CD14-positive monocyte (primary cell): ENCODE data around the gene ZCRB1. TPM values are rescaled to one million over a fixed set of nuclear protein-coding genes. Genes with fewer than 3 reads are reported as not detected.
A peak's percentile ranks its signal among the peaks of the same experiment; 100 is the strongest.

Source experiments
- DNase-seq, 3 donors: peaks; one replicate each; pipeline ENCODE4 v3.0.0-alpha.2; 2011 to 2022
- H2AFZ ChIP-seq: 2 replicates; pipeline ENCODE4 v1.6.0; 2012; ENCODE audit warnings: mild to moderate bottlenecking, low read depth, low read length, inconsistent platforms; ENCODE audit not compliant: insufficient read depth, poor library complexity, severe bottlenecking
- H3K27ac ChIP-seq, 2 donors: 1 replicate in 1 of 2; 2 replicates in 1 of 2; pipeline ENCODE4 v1.5.1; 2012 to 2013; ENCODE audit warnings: low read length in 2 of 2, control low read depth in 1 of 2, inconsistent platforms in 1 of 2, low read depth in 1 of 2, mild to moderate bottlenecking in 1 of 2
- H3K27me3 ChIP-seq, 2 donors: one replicate each; pipeline versions ENCODE4 v1.6.0 to v1.6.1; 2011 to 2013; ENCODE audit warnings: low read length in 2 of 2; ENCODE audit not compliant: control insufficient read depth in 2 of 2, insufficient read depth in 2 of 2
- H3K36me3 ChIP-seq, 2 donors: replicated peaks in 1 of 2; 1 replicate in 1 of 2; 2 replicates in 1 of 2; pipeline versions ENCODE4 v1.5.1 to v1.6.1; 2012 to 2013; ENCODE audit warnings: low read length in 2 of 2, control low read depth in 1 of 2, inconsistent platforms in 1 of 2, mild to moderate bottlenecking in 1 of 2; ENCODE audit not compliant: insufficient read depth in 2 of 2, control insufficient read depth in 1 of 2
- H3K4me1 ChIP-seq, 2 donors: 1 replicate in 1 of 2; 2 replicates in 1 of 2; pipeline versions ENCODE4 v1.5.1 to v1.6.1; 2012 to 2013; ENCODE audit warnings: low read length in 2 of 2, control low read depth in 1 of 2, inconsistent platforms in 1 of 2, mild to moderate bottlenecking in 1 of 2, moderate library complexity in 1 of 2; ENCODE audit not compliant: insufficient read depth in 2 of 2, control insufficient read depth in 1 of 2
- H3K4me2 ChIP-seq: replicated peaks from 2 replicates; pipeline ENCODE3; 2012; ENCODE audit warnings: low read length, moderate library complexity, mild to moderate bottlenecking; ENCODE audit not compliant: poor library complexity, severe bottlenecking; ENCODE audit errors: extremely low read depth
- H3K4me3 ChIP-seq, 3 experiments: fragments of 200-600 bp in 1 of 3; sonication (generic) in 1 of 3; replicated peaks in 1 of 3; 1 replicate in 2 of 3; 2 replicates in 1 of 3; pipeline ENCODE4 v1.5.1; 2011 to 2013; ENCODE audit warnings: low read length in 3 of 3, mild to moderate bottlenecking in 3 of 3, control low read depth in 2 of 3, low read depth in 2 of 3, inconsistent platforms in 1 of 3, moderate library complexity in 1 of 3
- H3K79me2 ChIP-seq: 2 replicates; pipeline ENCODE4 v1.6.0; 2012; ENCODE audit warnings: mild to moderate bottlenecking, control low read depth, inconsistent platforms, low read length, moderate library complexity; ENCODE audit not compliant: insufficient read depth
- H3K9ac ChIP-seq: 2 replicates; pipeline ENCODE4 v1.6.0; 2017; ENCODE audit warnings: low read length, mild to moderate bottlenecking; ENCODE audit not compliant: insufficient read depth, poor library complexity, severe bottlenecking
- H3K9me3 ChIP-seq, 2 donors: replicated peaks in 1 of 2; 1 replicate in 1 of 2; 2 replicates in 1 of 2; pipeline versions ENCODE4 v1.5.1 to v1.6.1; 2012 to 2013; ENCODE audit warnings: low read length in 2 of 2, control low read depth in 1 of 2; ENCODE audit not compliant: control insufficient read depth in 1 of 2, insufficient read depth in 1 of 2
- H4K20me1 ChIP-seq: 2 replicates; pipeline ENCODE4 v1.6.0; 2012; ENCODE audit warnings: mild to moderate bottlenecking, low read length, control low read depth, moderate library complexity; ENCODE audit not compliant: insufficient read depth
- H3K27ac Mint-ChIP-seq, 7 donors: one replicate each; pipeline ENCODE4 v1.8.0; 2020; ENCODE audit warnings: mild to moderate bottlenecking in 7 of 7, mixed read lengths in 7 of 7, moderate library complexity in 6 of 7, inconsistent platforms in 2 of 7
- H3K27me3 Mint-ChIP-seq, 3 donors: one replicate each; pipeline ENCODE4 v1.8.0; 2021 to 2022; ENCODE audit warnings: low read depth in 3 of 3, mild to moderate bottlenecking in 3 of 3, mixed read lengths in 3 of 3, moderate library complexity in 3 of 3, inconsistent platforms in 1 of 3
- H3K36me3 Mint-ChIP-seq, 2 donors: one replicate each; pipeline ENCODE4 v1.8.0; 2020; ENCODE audit warnings: mixed read lengths in 2 of 2, inconsistent platforms in 1 of 2, mild to moderate bottlenecking in 1 of 2
- H3K4me1 Mint-ChIP-seq: one replicate; pipeline ENCODE4 v1.8.0; 2020; ENCODE audit warnings: mild to moderate bottlenecking, mixed read lengths
- H3K4me3 Mint-ChIP-seq, 2 donors: one replicate each; pipeline ENCODE4 v1.8.0; 2020; ENCODE audit warnings: mild to moderate bottlenecking in 2 of 2, mixed read lengths in 2 of 2, moderate library complexity in 1 of 2
- H3K9me3 Mint-ChIP-seq, 7 donors: one replicate each; pipeline ENCODE4 v1.8.0; 2020 to 2022; ENCODE audit warnings: mixed read lengths in 7 of 7, mild to moderate bottlenecking in 6 of 7, moderate library complexity in 6 of 7, inconsistent platforms in 2 of 7
- WGBS: methylation state at CpG from one replicate; pipeline ENCODE4 v1.1.5; 2013; ENCODE audit warnings: missing lambda C conversion rate; ENCODE audit not compliant: insufficient coverage; 5-methylcytosine and 5-hydroxymethylcytosine counted together
- intact Hi-C, 2 donors: fragments of 100-400 bp; cut with micrococcal nuclease; formaldehyde crosslinking; loops; one replicate each; pipeline versions ENCODE4 v1.15.0 to v1.15.1; 2023
- polyA plus RNA-seq, 3 donors: library from polyadenylated mRNA; depleted of rRNA in 1 of 3; unstranded in 2 of 3; stranded (reverse) in 1 of 3; fragments of 300-500 nt in 2 of 3; fragments of >200 nt in 1 of 3; fragmentation: Illumina TruSeq in 2 of 3; gene quantifications; 1 replicate in 2 of 3; 2 replicates in 1 of 3; pipeline ENCODE4 v1.2.3, GENCODE V29; 2012 to 2021
- TF ChIP-seq, protein P1 (sequence below): fragments of 200-600 bp; IDR thresholded peaks from one replicate; pipeline ENCODE4 v1.8.0; 2022; ENCODE audit warnings: antibody characterized with exemption, mild to moderate bottlenecking

The ZCRB1 gene
- polyA plus RNA-seq, 3 donors: 9.2 to 34.4 (median 32.2) TPM

DNA sequence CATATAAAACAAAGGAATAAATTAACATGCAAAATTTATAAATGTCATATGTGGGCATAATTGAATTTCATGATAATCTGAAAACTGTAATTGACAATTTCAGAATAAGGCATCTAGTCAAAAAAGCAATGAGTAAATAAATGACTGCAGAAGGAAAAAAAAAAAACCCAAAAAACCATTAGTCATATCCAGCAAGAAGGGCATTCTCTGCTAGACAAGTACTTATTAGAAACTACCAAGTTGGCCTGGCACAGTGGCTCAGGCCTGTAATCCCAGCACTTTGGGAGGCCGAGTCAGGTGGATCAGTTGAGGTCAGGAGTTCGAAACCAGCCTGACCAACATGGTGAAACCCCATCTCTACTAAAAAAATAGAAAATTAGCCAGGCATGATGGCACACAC lies 17.5 kb downstream of the ZCRB1 start:
- no peaks in the 10 kb centered on the region for H3K9me3 ChIP-seq
- H4K20me1 ChIP-seq: no peaks in the 10 kb centered on the region
- no peaks in the 10 kb centered on the region for H3K27me3 ChIP-seq
- no peaks in the 10 kb centered on the region for H3K79me2 ChIP-seq
- no peak overlapping the region for H3K4me3 Mint-ChIP-seq
- H3K4me3 ChIP-seq: no peak overlapping the region
- intact Hi-C loops: no loop called here
- no peaks in the 10 kb centered on the region for H3K4me1 ChIP-seq
- no peak for DNase-seq
- H3K9ac ChIP-seq: no peak overlapping the region
- no peaks in the 10 kb centered on the region for H3K9me3 Mint-ChIP-seq
- no peaks in the 10 kb centered on the region for H3K4me1 Mint-ChIP-seq
- H3K36me3 ChIP-seq: peaks cover 11 to 12% of the 10 kb centered on the region in 2 donors
- H3K36me3 Mint-ChIP-seq: peaks cover 10 to 12% of the 10 kb centered on the region in 2 donors
- H3K4me2 ChIP-seq: no peak overlapping the region
- H3K27me3 Mint-ChIP-seq: peaks cover 0 to 1% (median 0%) of the 10 kb centered on the region in 3 donors
- peak overlapping the region in 1 of 7 donors; percentile 35 for H3K27ac Mint-ChIP-seq
- no CpG with 5 or more reads among the region's 2 CpGs for WGBS
- TF ChIP-seq, protein P1, sequence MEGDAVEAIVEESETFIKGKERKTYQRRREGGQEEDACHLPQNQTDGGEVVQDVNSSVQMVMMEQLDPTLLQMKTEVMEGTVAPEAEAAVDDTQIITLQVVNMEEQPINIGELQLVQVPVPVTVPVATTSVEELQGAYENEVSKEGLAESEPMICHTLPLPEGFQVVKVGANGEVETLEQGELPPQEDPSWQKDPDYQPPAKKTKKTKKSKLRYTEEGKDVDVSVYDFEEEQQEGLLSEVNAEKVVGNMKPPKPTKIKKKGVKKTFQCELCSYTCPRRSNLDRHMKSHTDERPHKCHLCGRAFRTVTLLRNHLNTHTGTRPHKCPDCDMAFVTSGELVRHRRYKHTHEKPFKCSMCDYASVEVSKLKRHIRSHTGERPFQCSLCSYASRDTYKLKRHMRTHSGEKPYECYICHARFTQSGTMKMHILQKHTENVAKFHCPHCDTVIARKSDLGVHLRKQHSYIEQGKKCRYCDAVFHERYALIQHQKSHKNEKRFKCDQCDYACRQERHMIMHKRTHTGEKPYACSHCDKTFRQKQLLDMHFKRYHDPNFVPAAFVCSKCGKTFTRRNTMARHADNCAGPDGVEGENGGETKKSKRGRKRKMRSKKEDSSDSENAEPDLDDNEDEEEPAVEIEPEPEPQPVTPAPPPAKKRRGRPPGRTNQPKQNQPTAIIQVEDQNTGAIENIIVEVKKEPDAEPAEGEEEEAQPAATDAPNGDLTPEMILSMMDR: no peak
- no peak overlapping the region for H2AFZ ChIP-seq
- no peak overlapping the region for H3K27ac ChIP-seq

DNA sequence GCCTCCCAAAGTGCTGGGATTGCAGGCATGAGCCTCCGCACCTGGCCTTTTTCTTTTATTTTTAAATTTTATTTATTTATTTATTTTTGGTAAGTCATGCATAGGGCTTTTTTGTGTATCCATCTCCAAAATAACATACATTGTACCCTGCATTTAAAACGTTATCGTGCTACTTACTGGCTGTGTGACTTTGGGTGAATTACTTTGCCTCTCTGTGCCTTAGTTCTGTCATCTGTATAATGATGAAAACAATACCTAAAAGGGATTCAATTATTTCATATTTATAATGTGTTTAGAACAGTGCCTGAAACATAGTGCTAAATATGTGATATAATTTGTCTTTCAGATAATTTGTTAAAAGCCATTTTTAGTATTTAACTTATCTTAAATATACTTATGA lies 19.6 kb downstream of the ZCRB1 start:
- WGBS: no CpG with 5 or more reads among the region's 3 CpGs
- Histone ChIP-seq H3K79me2 (no peaks in the 10 kb centered on the region), H3K9ac (no peak overlapping the region), H3K9me3 (no peaks in the 10 kb centered on the region), H3K4me1 (no peaks in the 10 kb centered on the region), H2AFZ (no peak overlapping the region), H3K4me3 (no peak overlapping the region), H4K20me1 (no peaks in the 10 kb centered on the region), H3K4me2 (no peak overlapping the region), H3K27ac (no peak overlapping the region), H3K27me3 (no peaks in the 10 kb centered on the region), H3K36me3 (no peaks in the 10 kb centered on the region)
- intact Hi-C loops: no loop called here
- no peak overlapping the region for H3K27ac Mint-ChIP-seq
- TF ChIP-seq, protein P1: no peak
- no peaks in the 10 kb centered on the region for H3K9me3 Mint-ChIP-seq
- peaks cover 0 to 1% (median 0%) of the 10 kb centered on the region in 3 donors for H3K27me3 Mint-ChIP-seq
- H3K4me3 Mint-ChIP-seq: no peak overlapping the region
- H3K4me1 Mint-ChIP-seq: no peaks in the 10 kb centered on the region
- H3K36me3 Mint-ChIP-seq: peaks cover 0 to 2% of the 10 kb centered on the region in 2 donors
- no peak for DNase-seq
